ENCODE measurements around the gene SIK3.

The SIK3 gene

GRCh38 chr11:116813781-116814471 lies 284.3 kb downstream of the SIK3 start:
- Histone ChIP-seq H3K27me3 (replicated peaks; ENCODE audit: control insufficient read depth, insufficient read depth, low read length) (no peaks in the 10 kb centered on the region; the same call in 1 of the 2 replicates), H3K36me3 (ENCODE audit: control insufficient read depth, insufficient read depth, low read length) (no peaks in the 10 kb centered on the region), H3K4me3 (replicated peaks; ENCODE audit: low read depth, low read length) (no peak overlapping the region)
- no peak for DNase-seq (ENCODE audit: extremely low read depth, insufficient read length)
- no peak for TF ChIP-seq CTCF (IDR thresholded peaks at IDR 0.05; ENCODE audit: insufficient read depth, low read length, poor library complexity, severe bottlenecking)

DNA sequence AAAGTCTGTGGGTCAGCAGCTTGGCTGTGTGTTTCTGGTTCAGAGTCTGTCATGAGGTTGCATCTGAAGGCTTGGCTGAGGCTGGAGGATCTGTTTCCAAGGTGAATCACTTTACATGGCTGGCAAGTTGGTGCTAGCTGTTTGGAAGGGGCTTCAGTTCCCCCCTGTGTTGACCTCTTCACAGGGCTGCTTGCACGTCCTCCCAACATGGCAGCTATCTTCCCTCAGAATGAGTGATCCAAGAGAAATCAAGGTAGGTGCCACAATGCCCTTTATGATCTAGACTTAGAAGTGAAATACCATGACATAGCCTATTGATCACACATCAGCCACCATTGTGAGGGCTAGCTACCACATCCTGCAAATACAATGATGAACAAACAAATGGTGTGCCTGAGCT lies 285.1 kb downstream of the SIK3 start:
- no peak for TF ChIP-seq CTCF (IDR thresholded peaks at IDR 0.05; ENCODE audit: insufficient read depth, low read length, poor library complexity, severe bottlenecking)
- no peaks in the 10 kb centered on the region for H3K36me3 ChIP-seq (ENCODE audit: control insufficient read depth, insufficient read depth, low read length)
- H3K27me3 ChIP-seq (replicated peaks; ENCODE audit: control insufficient read depth, insufficient read depth, low read length): no peaks in the 10 kb centered on the region; the same call in 1 of the 2 replicates
- no peak overlapping the region for H3K4me3 ChIP-seq (replicated peaks; ENCODE audit: low read depth, low read length)
- no peak for DNase-seq (ENCODE audit: extremely low read depth, insufficient read length)

DNA sequence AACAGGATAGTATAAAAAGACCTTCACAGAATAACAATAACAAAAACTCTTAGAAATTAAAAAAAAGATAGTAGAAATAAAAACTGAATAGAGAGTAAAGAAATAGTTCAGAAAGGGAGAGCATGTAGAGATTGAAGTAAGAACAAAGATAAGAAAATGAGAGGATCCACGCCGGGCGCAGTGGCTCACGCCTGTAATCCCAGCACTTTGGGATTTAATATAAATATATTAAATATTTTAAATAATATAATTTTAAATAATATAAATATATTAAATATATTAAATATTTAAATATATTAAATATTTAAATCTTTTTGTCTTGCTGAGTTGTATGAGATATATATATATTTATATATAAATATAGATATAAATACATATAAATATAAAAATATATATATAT lies 286.1 kb downstream of the SIK3 start:
- Histone ChIP-seq H3K27me3 (replicated peaks; ENCODE audit: control insufficient read depth, insufficient read depth, low read length) (no peaks in the 10 kb centered on the region; the same call in 1 of the 2 replicates), H3K36me3 (ENCODE audit: control insufficient read depth, insufficient read depth, low read length) (no peaks in the 10 kb centered on the region), H3K4me3 (replicated peaks; ENCODE audit: low read depth, low read length) (no peak overlapping the region)
- TF ChIP-seq CTCF (IDR thresholded peaks at IDR 0.05; ENCODE audit: insufficient read depth, low read length, poor library complexity, severe bottlenecking): no peak
- no peak for DNase-seq (ENCODE audit: extremely low read depth, insufficient read length)

DNA sequence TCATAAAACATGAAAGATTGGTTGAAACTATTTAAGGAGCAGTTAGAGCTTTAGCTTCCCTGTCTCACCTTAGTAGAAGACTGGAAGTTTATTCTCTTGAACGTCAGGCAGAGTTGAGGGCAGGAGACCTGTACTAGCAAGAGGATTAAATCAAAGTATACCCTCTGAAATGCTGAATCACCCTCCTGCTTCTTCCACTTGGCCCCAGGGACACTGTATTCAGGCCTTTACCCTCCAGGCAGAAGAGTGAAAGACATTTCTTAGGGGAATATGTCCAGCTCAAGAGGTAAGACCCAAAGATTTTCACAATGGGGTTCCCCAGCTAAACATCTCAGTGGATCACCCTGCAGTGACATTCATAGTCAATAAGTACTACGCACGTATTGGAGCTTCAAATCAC lies 287.0 kb downstream of the SIK3 start:
- Histone ChIP-seq H3K4me3 (replicated peaks; ENCODE audit: low read depth, low read length) (no peak overlapping the region), H3K36me3 (ENCODE audit: control insufficient read depth, insufficient read depth, low read length) (no peaks in the 10 kb centered on the region), H3K27me3 (replicated peaks; ENCODE audit: control insufficient read depth, insufficient read depth, low read length) (no peaks in the 10 kb centered on the region; the same call in 1 of the 2 replicates)
- no peak for TF ChIP-seq CTCF (IDR thresholded peaks at IDR 0.05; ENCODE audit: insufficient read depth, low read length, poor library complexity, severe bottlenecking)
- DNase-seq (ENCODE audit: extremely low read depth, insufficient read length): no peak

DNA sequence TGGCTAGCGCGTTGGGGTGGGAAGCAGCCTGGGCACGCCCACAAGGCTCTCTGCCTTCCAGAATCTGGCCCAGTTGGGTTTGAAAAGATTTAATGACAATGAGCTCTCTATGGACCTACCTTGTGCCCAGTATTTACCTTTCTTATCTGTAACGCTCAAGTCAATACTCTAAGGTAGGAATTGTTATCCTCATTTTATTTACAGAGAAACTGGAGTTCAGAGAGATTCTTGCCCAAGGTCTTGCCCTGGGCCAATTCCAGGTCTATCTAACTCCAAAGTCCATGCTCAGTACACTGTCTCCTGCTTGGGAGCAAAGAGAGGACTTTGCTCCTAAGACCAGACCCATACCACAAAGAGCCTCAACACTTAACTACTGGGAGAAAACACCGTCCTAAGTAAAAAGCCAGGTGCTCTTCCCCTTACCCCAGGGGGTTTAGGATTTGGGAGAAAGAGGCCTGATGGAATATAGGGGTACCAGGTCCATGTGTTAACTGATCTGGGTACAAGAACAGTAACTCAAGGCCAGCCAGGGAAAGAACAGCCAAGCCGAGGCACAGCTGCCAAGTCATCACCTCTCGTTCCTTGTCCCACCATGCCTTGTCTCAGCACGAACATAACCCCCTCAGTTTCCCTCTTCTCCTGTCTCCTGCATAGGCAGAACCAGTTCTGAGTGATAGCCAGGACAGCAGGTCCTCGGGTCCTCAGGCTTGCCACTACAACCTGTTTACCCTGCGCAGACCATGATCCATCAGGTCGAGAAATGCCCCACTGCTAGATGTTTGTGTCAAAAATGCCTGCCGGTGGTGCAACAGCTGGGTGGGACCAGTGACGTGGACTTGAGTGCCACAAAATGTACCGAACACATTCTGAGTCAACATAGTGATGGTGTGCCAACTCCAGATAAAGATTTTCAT lies 289.7 kb downstream of the SIK3 start:
- TF ChIP-seq CTCF (IDR thresholded peaks at IDR 0.05; ENCODE audit: insufficient read depth, low read length, poor library complexity, severe bottlenecking): no peak
- no peak for DNase-seq (ENCODE audit: extremely low read depth, insufficient read length)
- H3K27me3 ChIP-seq (replicated peaks; ENCODE audit: control insufficient read depth, insufficient read depth, low read length): no peaks in the 10 kb centered on the region; the same call in 1 of the 2 replicates
- H3K36me3 ChIP-seq (ENCODE audit: control insufficient read depth, insufficient read depth, low read length): no peaks in the 10 kb centered on the region
- no peak overlapping the region for H3K4me3 ChIP-seq (replicated peaks; ENCODE audit: low read depth, low read length)
